Thyroid gland (tissue), 4 donors: ENCODE results near the gene TSHZ2. TPM values are rescaled to one million over a fixed set of nuclear protein-coding genes. Genes with fewer than 3 reads are reported as not detected.

Source experiments
- DNase-seq, 2 donors: peaks; one replicate each; pipeline ENCODE4 v3.0.0-alpha.2; 2019
- H3K27ac ChIP-seq, 3 donors: fragments of 200-600 bp; sonication (generic); 1 replicate in 2 of 3; 2 replicates in 1 of 3; pipeline ENCODE4 v1.5.1; 2016 to 2019; ENCODE audit warnings: mild to moderate bottlenecking in 1 of 3, moderate library complexity in 1 of 3
- H3K27me3 ChIP-seq: fragments of 200-600 bp; sonication (generic); one replicate; pipeline ENCODE4 v1.5.1; 2019
- H3K36me3 ChIP-seq, 2 donors: fragments of 200-600 bp; sonication (generic); one replicate each; pipeline ENCODE4 v1.5.1; 2016 to 2019
- H3K4me1 ChIP-seq, 2 donors: fragments of 200-600 bp; sonication (generic); one replicate each; pipeline ENCODE4 v1.5.1; 2017 to 2019
- H3K4me3 ChIP-seq, 3 donors: fragments of 200-600 bp; sonication (generic); replicated peaks in 1 of 3; 1 replicate in 2 of 3; 2 replicates in 1 of 3; pipeline ENCODE4 v1.5.1; 2016; ENCODE audit warnings: mild to moderate bottlenecking in 1 of 3
- H3K9me3 ChIP-seq: fragments of 200-600 bp; sonication (generic); one replicate; pipeline ENCODE4 v1.5.1; 2017
- POLR2A ChIP-seq, 2 donors: fragments of 450-650 bp; IDR thresholded peaks; one replicate each; pipeline ENCODE4 v1.6.1; 2017; ENCODE audit warnings: antibody characterized with exemption in 2 of 2, mild to moderate bottlenecking in 2 of 2, moderate library complexity in 1 of 2
- WGBS, 2 donors: methylation state at CpG; one replicate each; pipeline ENCODE4 v1.1.5; 2017; 5-methylcytosine and 5-hydroxymethylcytosine counted together
- intact Hi-C: fragments of 100-400 bp; cut with DNase I; formaldehyde crosslinking; loops from one replicate; pipeline ENCODE4 v1.15.1; 2023
- total RNA-seq, 4 donors: library from RNA; depleted of rRNA; stranded (reverse); fragments of >200 nt; gene quantifications; one replicate each; pipeline ENCODE4 v1.2.3, GENCODE V29; 2016
- TF ChIP-seq, protein P1 (sequence below), 6 experiments: fragments of 200-600 bp in 3 of 6; fragments of 450-650 bp in 3 of 6; sonication (generic) in 3 of 6; IDR thresholded peaks; one replicate each; pipeline ENCODE4 v1.5.1; 2016 to 2019; ENCODE audit warnings: antibody characterized with exemption in 6 of 6, mild to moderate bottlenecking in 2 of 6, inconsistent platforms in 1 of 6, moderate library complexity in 1 of 6

Gene TSHZ2, protein sequence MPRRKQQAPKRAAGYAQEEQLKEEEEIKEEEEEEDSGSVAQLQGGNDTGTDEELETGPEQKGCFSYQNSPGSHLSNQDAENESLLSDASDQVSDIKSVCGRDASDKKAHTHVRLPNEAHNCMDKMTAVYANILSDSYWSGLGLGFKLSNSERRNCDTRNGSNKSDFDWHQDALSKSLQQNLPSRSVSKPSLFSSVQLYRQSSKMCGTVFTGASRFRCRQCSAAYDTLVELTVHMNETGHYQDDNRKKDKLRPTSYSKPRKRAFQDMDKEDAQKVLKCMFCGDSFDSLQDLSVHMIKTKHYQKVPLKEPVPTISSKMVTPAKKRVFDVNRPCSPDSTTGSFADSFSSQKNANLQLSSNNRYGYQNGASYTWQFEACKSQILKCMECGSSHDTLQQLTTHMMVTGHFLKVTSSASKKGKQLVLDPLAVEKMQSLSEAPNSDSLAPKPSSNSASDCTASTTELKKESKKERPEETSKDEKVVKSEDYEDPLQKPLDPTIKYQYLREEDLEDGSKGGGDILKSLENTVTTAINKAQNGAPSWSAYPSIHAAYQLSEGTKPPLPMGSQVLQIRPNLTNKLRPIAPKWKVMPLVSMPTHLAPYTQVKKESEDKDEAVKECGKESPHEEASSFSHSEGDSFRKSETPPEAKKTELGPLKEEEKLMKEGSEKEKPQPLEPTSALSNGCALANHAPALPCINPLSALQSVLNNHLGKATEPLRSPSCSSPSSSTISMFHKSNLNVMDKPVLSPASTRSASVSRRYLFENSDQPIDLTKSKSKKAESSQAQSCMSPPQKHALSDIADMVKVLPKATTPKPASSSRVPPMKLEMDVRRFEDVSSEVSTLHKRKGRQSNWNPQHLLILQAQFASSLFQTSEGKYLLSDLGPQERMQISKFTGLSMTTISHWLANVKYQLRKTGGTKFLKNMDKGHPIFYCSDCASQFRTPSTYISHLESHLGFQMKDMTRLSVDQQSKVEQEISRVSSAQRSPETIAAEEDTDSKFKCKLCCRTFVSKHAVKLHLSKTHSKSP (N-terminal part only)
- 10 to 100 TPM; 11.0 to 27.9 (median 14.0) TPM for total RNA-seq

DNA sequence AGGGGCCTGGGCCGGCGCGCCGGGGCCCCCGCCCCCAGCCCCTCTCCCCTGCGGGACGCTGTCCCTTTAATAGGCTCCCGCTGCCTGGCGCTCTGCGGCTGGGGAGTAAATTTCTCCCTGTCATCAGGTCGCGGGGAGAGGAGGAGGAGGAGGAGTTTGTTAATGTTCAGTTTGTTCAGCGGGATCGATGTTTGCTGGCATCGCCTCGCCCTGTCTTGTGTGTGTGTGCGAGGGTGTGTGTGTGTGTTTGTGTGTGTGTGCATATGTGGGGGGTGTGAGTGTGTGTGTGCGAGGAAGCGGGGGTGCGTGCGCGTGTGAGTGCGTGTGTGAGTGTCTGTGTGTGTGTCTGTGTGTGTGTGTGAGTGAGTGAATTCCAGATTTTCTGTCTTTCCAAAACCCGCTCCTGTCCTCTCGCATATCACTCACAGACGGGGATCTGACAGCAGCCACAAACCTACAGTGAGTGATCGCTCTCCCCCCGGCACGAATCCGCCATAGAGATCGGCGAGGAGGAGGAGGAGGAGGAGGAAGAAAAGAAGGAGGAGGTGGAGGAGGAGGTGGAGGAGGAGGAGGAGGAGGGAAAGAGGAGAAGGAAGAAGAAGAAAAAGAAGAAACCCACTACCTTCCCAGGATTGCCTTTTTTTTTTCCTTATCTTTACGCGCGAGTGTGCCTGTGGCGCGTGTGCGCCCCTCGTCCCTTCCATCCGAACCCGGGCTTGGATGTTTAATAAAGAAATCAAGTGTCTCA, at the start of gene TSHZ2:
Gene TSHZ2, plus strand, starts transcription at position 169 of the 748 bp plus-strand sequence. CDS start 936 bp downstream, outside the sequence.
- H3K27me3 ChIP-seq, result no peaks in the 10 kb centered on the region
- peak within 1 kb of the TSS in 1 of 3 donors; percentile 34 for H3K4me3 ChIP-seq
- H3K27ac ChIP-seq, result peak within 1 kb of the TSS in 2 of 3 donors; percentile 65 to 70
- peak; percentile 14 to 17 for DNase-seq
- WGBS, 2 donors, result 1 to 4% methylated on average over 33 to 36 of the region's 41 CpGs
- intact Hi-C loops, result no loop called here
- peak in 1 of 2 donors; percentile 7 for TF ChIP-seq POLR2A (IDR thresholded peaks at IDR 0.05)
- TF ChIP-seq, protein P1, sequence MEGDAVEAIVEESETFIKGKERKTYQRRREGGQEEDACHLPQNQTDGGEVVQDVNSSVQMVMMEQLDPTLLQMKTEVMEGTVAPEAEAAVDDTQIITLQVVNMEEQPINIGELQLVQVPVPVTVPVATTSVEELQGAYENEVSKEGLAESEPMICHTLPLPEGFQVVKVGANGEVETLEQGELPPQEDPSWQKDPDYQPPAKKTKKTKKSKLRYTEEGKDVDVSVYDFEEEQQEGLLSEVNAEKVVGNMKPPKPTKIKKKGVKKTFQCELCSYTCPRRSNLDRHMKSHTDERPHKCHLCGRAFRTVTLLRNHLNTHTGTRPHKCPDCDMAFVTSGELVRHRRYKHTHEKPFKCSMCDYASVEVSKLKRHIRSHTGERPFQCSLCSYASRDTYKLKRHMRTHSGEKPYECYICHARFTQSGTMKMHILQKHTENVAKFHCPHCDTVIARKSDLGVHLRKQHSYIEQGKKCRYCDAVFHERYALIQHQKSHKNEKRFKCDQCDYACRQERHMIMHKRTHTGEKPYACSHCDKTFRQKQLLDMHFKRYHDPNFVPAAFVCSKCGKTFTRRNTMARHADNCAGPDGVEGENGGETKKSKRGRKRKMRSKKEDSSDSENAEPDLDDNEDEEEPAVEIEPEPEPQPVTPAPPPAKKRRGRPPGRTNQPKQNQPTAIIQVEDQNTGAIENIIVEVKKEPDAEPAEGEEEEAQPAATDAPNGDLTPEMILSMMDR (IDR thresholded peaks at IDR 0.05), result no peak
- no peaks in the 10 kb centered on the region for H3K36me3 ChIP-seq
- no peaks in the 10 kb centered on the region for H3K9me3 ChIP-seq
- peaks cover 0 to 4% of the 10 kb centered on the region in 2 donors for H3K4me1 ChIP-seq

DNA sequence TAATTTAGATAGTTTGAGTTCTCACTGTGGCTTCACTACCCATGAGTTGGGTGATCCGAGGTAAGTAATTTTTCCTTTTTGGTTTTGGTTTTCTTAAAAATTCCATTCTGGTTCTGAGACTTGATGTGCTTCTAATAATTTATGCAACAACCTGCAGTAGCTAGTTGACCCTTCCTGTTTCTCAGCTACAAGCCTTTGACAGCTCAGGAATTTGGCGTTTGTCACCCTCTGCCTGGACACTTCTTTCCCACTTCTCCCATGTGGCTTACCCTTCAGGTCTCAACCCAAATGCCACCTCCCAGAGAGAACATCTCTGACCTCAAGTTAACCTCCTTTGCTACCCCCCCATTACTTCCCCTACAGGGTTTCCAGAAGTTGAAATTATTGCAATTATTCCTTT, 49.7 kb upstream of the TSHZ2 start:
- DNase-seq, result no peak
- H3K27me3 ChIP-seq, result no peaks in the 10 kb centered on the region
- intact Hi-C loops, result no loop called here
- no peaks in the 10 kb centered on the region for H3K4me1 ChIP-seq
- TF ChIP-seq, protein P1 (IDR thresholded peaks at IDR 0.05), result no peak
- TF ChIP-seq POLR2A (IDR thresholded peaks at IDR 0.05), result no peak
- WGBS, 2 donors, result 66 to 67% methylated on average over 2 of the region's 2 CpGs
- H3K36me3 ChIP-seq, result no peaks in the 10 kb centered on the region
- H3K27ac ChIP-seq, result no peak overlapping the region
- H3K9me3 ChIP-seq, result no peaks in the 10 kb centered on the region
- H3K4me3 ChIP-seq, result no peak overlapping the region

DNA sequence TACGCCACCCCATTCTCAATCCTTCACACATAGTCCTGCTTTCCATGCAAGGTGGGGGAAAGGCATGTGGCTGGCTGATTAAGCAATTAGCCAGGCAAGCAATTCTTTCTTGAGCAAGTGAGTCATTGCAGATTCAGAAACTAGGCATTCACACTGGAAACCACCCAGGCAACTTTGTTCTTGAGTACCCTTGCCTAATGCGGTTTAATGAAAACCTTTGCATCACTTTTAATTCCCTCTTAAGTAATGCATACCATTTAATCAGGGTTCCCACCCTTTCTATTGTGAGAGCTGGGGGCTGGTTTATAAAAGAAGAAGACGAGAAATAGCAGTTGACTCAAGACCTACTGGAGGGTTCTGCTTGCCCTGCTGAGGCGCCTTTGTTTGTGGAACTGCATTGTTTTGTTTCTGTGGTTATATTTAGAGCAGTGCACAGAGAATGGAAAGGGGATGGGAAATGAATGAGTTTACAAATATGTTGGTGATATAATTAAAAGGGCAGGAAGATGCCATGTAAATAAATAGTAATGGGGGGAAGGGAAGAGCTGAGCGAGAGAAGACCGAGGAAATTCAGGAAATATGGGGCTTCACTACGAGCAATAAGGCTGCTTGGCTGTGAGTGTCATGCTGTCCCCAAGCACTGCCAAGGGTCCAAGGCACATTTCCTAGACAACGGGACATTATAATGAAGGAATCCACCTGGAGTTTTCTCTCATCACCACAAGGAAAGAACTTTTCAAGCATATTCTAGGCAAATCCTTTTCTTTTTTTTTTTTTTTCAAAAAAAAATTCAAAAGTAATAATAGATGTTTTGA, 48.8 kb upstream of the TSHZ2 start:
- no peak overlapping the region for H3K4me3 ChIP-seq
- H3K27me3 ChIP-seq, result no peaks in the 10 kb centered on the region
- DNase-seq, result no peak
- no peaks in the 10 kb centered on the region for H3K36me3 ChIP-seq
- H3K4me1 ChIP-seq, result no peaks in the 10 kb centered on the region
- H3K27ac ChIP-seq, result no peak overlapping the region
- WGBS, 2 donors, result 62 to 65% methylated on average over 8 of the region's 8 CpGs
- intact Hi-C loops, result no loop called here
- no peak for TF ChIP-seq POLR2A (IDR thresholded peaks at IDR 0.05)
- TF ChIP-seq, protein P1 (IDR thresholded peaks at IDR 0.05), result no peak
- no peaks in the 10 kb centered on the region for H3K9me3 ChIP-seq

DNA sequence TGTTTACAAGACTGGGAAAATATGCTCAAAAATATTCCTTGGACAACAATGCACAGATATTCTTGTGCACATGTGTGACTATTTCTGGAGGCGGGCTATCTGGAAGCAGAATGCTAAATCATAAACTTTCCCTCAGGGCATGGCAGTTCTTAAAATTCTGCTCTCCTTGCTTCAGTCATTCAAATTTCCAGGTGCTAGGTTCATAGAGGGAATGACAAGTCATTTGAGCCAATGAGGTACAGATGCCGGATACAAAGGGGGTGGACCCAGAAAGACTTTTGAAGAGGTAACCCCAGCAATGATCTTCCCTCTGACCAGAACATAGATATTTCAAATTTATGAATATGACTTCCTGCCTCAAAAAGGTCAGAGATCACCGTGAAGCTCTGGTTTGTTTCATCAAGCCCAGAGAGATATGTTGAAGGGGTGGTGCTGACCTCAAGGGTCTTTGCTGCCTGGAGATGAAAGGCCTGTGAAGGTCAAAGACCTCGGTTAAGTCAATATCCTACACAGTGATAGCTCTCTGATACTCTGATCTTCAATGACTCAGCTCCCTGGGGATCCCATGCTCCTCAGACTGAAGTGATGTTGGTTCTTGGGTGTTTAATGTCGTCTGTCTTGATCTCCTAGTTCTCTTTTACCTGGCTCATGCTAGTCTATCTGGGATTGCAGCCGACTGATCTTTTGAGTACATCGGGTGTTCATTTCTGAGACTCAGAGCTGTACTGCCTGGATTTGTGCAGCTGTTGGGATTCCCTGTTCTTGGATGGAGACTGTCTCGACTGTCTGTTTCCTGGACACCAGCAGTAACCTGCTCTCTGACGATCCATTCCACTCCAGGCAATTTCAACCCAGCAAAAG, 47.5 kb upstream of the TSHZ2 start:
- Histone ChIP-seq H3K27me3 (no peaks in the 10 kb centered on the region), H3K4me3 (no peak overlapping the region), H3K4me1 (no peaks in the 10 kb centered on the region), H3K27ac (no peak overlapping the region), H3K9me3 (no peaks in the 10 kb centered on the region), H3K36me3 (no peaks in the 10 kb centered on the region)
- TF ChIP-seq, protein P1 (IDR thresholded peaks at IDR 0.05), result no peak
- TF ChIP-seq POLR2A (IDR thresholded peaks at IDR 0.05), result no peak
- WGBS, 2 donors, result 86 to 89% methylated on average over 9 of the region's 9 CpGs
- intact Hi-C loops, result no loop called here
- DNase-seq, result no peak
